K562 (cell line): ENCODE results near the gene SMG5. TPM values are rescaled to one million over a fixed set of nuclear protein-coding genes. Genes with fewer than 3 reads are reported as not detected.

ENCODE experiments used
- ATAC-seq: fragments of 200-7000 bp; cut with Tn5 transposase; 3 replicates; pipeline ENCODE4 v1.9.1; 2020; ENCODE audit warnings: moderate library complexity
- BruUV-seq: library from RNA; stranded (reverse); fragments of 400-500 nt; replicated peaks from 2 replicates; lab custom pipeline; 2021; lab: Mats Ljungman, UMichigan
- CTCF ChIA-PET: fragments of 300-600 bp; formaldehyde crosslinking; extraction: SDS; loops from one replicate; lab custom pipeline; 2021; ENCODE audit warnings: low intra/inter-chr PET ratio; lab: Yijun Ruan, JAX
- POLR2A ChIA-PET: fragments of 300-600, 350-650 bp; sonication (Branson Sonifier 250); formaldehyde crosslinking; extraction: SDS; loops from one replicate; lab custom pipeline; 2021; ENCODE audit warnings: antibody characterized with exemption, inconsistent platforms; lab: Yijun Ruan, JAX
- DNase-seq, 4 experiments: peaks; one replicate each; pipeline versions ENCODE4 v3.0.0 to v3.0.0-alpha.2; 2011 to 2018; ENCODE audit warnings: low spot score in 3 of 4, mixed read lengths in 3 of 4; ENCODE audit errors: extremely low read depth in 1 of 4
- FAIRE-seq: peaks from 2 replicates; lab custom pipeline; 2011; peaks lifted over from hg19 to GRCh38; lab: Jason Lieb, UNC
- H2AFZ ChIP-seq: 2 replicates; pipeline ENCODE4 v1.6.0; 2011; ENCODE audit warnings: low read depth, low read length, control low read depth, inconsistent platforms
- H3K27ac ChIP-seq: fragments of 200-600 bp; 3 replicates; pipeline ENCODE4 v1.8.0; 2011; ENCODE audit warnings: low read depth, mild to moderate bottlenecking, control low read depth, inconsistent platforms, low read length, moderate library complexity, mixed read lengths; ENCODE audit errors: extremely low read depth
- H3K27me3 ChIP-seq, 2 experiments: fragments of 300-600 bp in 1 of 2; 2 replicates in 1 of 2; 3 replicates in 1 of 2; pipeline versions ENCODE4 v1.6.0 to v1.8.0; 2011; ENCODE audit warnings: inconsistent platforms in 2 of 2, low read length in 2 of 2, mild to moderate bottlenecking in 1 of 2, mixed read lengths in 1 of 2, moderate library complexity in 1 of 2; ENCODE audit not compliant: control insufficient read depth in 2 of 2, insufficient read depth in 2 of 2
- H3K36me3 ChIP-seq: fragments of 300-600 bp; 3 replicates; pipeline ENCODE4 v1.8.0; 2011; ENCODE audit warnings: mild to moderate bottlenecking, low read length, inconsistent platforms; ENCODE audit not compliant: control insufficient read depth, insufficient read depth
- H3K4me1 ChIP-seq, 2 experiments: fragments of 200-600 bp in 1 of 2; replicated peaks in 1 of 2; 2 replicates in 1 of 2; 3 replicates in 1 of 2; pipeline versions ENCODE4 v1.5.1 to v1.8.0; 2011; ENCODE audit warnings: inconsistent platforms in 2 of 2, low read length in 2 of 2, mild to moderate bottlenecking in 1 of 2, mixed read lengths in 1 of 2, moderate library complexity in 1 of 2; ENCODE audit not compliant: control insufficient read depth in 2 of 2, insufficient read depth in 2 of 2
- H3K4me2 ChIP-seq: 2 replicates; pipeline ENCODE4 v1.6.1; 2011; ENCODE audit warnings: low read length, control low read depth, inconsistent platforms, mixed read lengths; ENCODE audit not compliant: insufficient read depth
- H3K4me3 ChIP-seq: fragments of 200-600 bp; sonication (generic), shearing (Covaris generic); 2 replicates; pipeline ENCODE4 v1.5.1; 2016; ENCODE audit warnings: control low read depth, inconsistent platforms
- H3K79me2 ChIP-seq: fragments of 200-600 bp; 3 replicates; pipeline ENCODE4 v1.8.0; 2011; ENCODE audit warnings: low read length, inconsistent platforms; ENCODE audit not compliant: control insufficient read depth, insufficient read depth
- H3K9ac ChIP-seq, 2 experiments: 2 replicates each; pipeline versions ENCODE4 v1.6.0 to v1.6.1; 2011; ENCODE audit warnings: low read depth in 2 of 2, low read length in 2 of 2, control low read depth in 1 of 2, inconsistent platforms in 1 of 2, mild to moderate bottlenecking in 1 of 2, mixed read lengths in 1 of 2; ENCODE audit not compliant: insufficient read depth in 1 of 2
- H3K9me1 ChIP-seq: one replicate; pipeline ENCODE4 v1.6.0; 2011; ENCODE audit warnings: inconsistent platforms, mild to moderate bottlenecking, low read length, moderate library complexity; ENCODE audit not compliant: control insufficient read depth, insufficient read depth
- H3K9me3 ChIP-seq: replicated peaks from 2 replicates; pipeline ENCODE4 v1.5.1; 2011; ENCODE audit warnings: low read depth, low read length, inconsistent platforms; ENCODE audit not compliant: control insufficient read depth, insufficient read depth
- H4K20me1 ChIP-seq: replicated peaks from 2 replicates; pipeline ENCODE4 v1.6.1; 2011; ENCODE audit warnings: low read length, inconsistent platforms, mixed read lengths; ENCODE audit not compliant: control insufficient read depth, insufficient read depth
- CC2D1A ChIP-seq: fragments of 450-650 bp; IDR thresholded peaks from 2 replicates; pipeline ENCODE4 v1.6.1; 2017; ENCODE audit warnings: mild to moderate bottlenecking
- CCNT2 ChIP-seq: IDR thresholded peaks from 2 replicates; pipeline ENCODE4 v1.6.1; 2011; ENCODE audit warnings: borderline replicate concordance, low read depth, mild to moderate bottlenecking, moderate library complexity, mixed read lengths, low read length; ENCODE audit not compliant: insufficient read length; ENCODE audit errors: extremely low read depth
- CXXC5 ChIP-seq: fragments of 250-450 bp; sonication (Bioruptor Pico); IDR thresholded peaks from 2 replicates; pipeline ENCODE4 v1.8.0; 2022; ENCODE audit warnings: inconsistent platforms, mild to moderate bottlenecking, moderate library complexity
- DACH1 ChIP-seq: fragments of 450-650 bp; IDR thresholded peaks from 2 replicates; pipeline ENCODE4 v1.6.1; 2018; ENCODE audit not compliant: partially characterized antibody
- HES1 ChIP-seq: fragments of 450-650 bp; IDR thresholded peaks from 2 replicates; pipeline ENCODE4 v1.6.1; 2016; ENCODE audit warnings: low read depth, mild to moderate bottlenecking, moderate library complexity
- RAD21 ChIP-seq, 2 experiments: fragments of 250-450 bp in 1 of 2; fragments of 450-650 bp in 1 of 2; sonication (Bioruptor Pico) in 1 of 2; formaldehyde crosslinking in 1 of 2; IDR thresholded peaks in 1 of 2; conservative IDR thresholded peaks in 1 of 2; 2 replicates each; pipeline versions ENCODE4 v1.4.0 to v1.8.0; 2020 to 2022; ENCODE audit warnings: mild to moderate bottlenecking in 2 of 2, moderate library complexity in 1 of 2
- SREBF1 ChIP-seq: fragments of 150-350 bp; IDR thresholded peaks from 2 replicates; pipeline ENCODE4 v1.6.1; 2014; ENCODE audit warnings: antibody characterized with exemption, low read depth, low read length, borderline replicate concordance
- YY1 ChIP-seq, 3 experiments: IDR thresholded peaks; 2 replicates each; pipeline ENCODE4 v1.6.1; 2011; ENCODE audit warnings: low read length in 2 of 3, mild to moderate bottlenecking in 2 of 3, moderate library complexity in 2 of 3, borderline replicate concordance in 1 of 3, control low read depth in 1 of 3, low read depth in 1 of 3; ENCODE audit not compliant: insufficient read depth in 3 of 3, insufficient replicate concordance in 2 of 3, control insufficient read depth in 1 of 3, insufficient read length in 1 of 3; ENCODE audit errors: extremely low read depth in 1 of 3
- ZHX1 ChIP-seq: fragments of 150-350 bp; conservative IDR thresholded peaks from 2 replicates; pipeline ENCODE4 v1.6.1; 2014; ENCODE audit warnings: low read length
- ZNF384 ChIP-seq: IDR thresholded peaks from 2 replicates; pipeline ENCODE4 v1.6.1; 2012; ENCODE audit warnings: low read depth, low read length, improper control_type of control experiment
- ZNF431 ChIP-seq: sonication (generic); formaldehyde crosslinking; IDR thresholded peaks from 2 replicates; pipeline ENCODE4 v1.8.0; 2022; ENCODE audit warnings: mild to moderate bottlenecking, missing genetic modification reagents
- ZNF764 ChIP-seq: fragments of 250-450 bp; sonication (Bioruptor Pico); IDR thresholded peaks from 2 replicates; pipeline ENCODE4 v1.4.0; 2020; ENCODE audit warnings: low read depth, mild to moderate bottlenecking, moderate library complexity
- whole genome bisulfite sequencing: fragments of 100-300 bp; shearing (Covaris generic); methylation state at CpG from one replicate; pipeline ENCODE4 v1.1.6; 2016; ENCODE audit warnings: low coverage, mixed read lengths; ENCODE audit not compliant: insufficient coverage; ENCODE audit errors: missing lambda C conversion rate; 5-methylcytosine and 5-hydroxymethylcytosine counted together
- in situ Hi-C: fragments of 300-500 bp; cut with MboI; formaldehyde crosslinking; loops from 4 replicates; pipeline ENCODE4 v1.15.0; 2018; ENCODE audit warnings: inconsistent platforms, mixed read lengths
- intact Hi-C: fragments of 100-400 bp; cut with micrococcal nuclease; formaldehyde crosslinking; loops from 2 replicates; pipeline ENCODE4 v1.14.2; 2022
- polyA plus RNA-seq, 8 experiments: library from polyadenylated mRNA; depleted of rRNA in 4 of 8; stranded (reverse) in 5 of 8; unstranded in 3 of 8; fragments of >200 nt; fragmentation: Nextera tagmentation in 2 of 8; fragmentation: Illumina TruSeq in 1 of 8; extraction: Ambion mirVana in 2 of 8; extraction: Trizol in 1 of 8; gene quantifications; 2 replicates each; pipeline versions ENCODE4 v1.2.1 to v1.2.3, GENCODE V29; 2011 to 2014; ENCODE audit warnings: inconsistent platforms in 1 of 8, missing spikeins in 1 of 8
- total RNA-seq, 7 experiments: library from RNA; depleted of rRNA in 6 of 7; stranded (reverse); fragments of >200 nt in 6 of 7; fragmentation: Illumina TruSeq in 2 of 7; extraction: Trizol in 2 of 7; gene quantifications; 2 replicates each; pipeline versions ENCODE4 v1.2.1 to v1.2.3, GENCODE V29; 2011 to 2021; ENCODE audit warnings: low replicate concordance in 1 of 7

Gene SMG5
- total and polyA plus RNA-seq, 9 of the 15 experiments (the other 6 are each of a cell fraction or from before 2014, with no cell fraction given): 1.4 to 85.9 (median 53.0) TPM

GRCh38 chr1:156319664-156320063, 37.0 kb upstream of the SMG5 start:
- Histone ChIP-seq H3K79me2 (no peaks in the 10 kb centered on the region; the same call in 2 of the 3 replicates), H3K9me3 (no peaks in the 10 kb centered on the region), H3K4me2 (no peak overlapping the region), H3K4me3 (no peak overlapping the region), H3K27me3 (no peaks in the 10 kb centered on the region), H3K4me1 (no peaks in the 10 kb centered on the region), H3K9me1 (no peaks in the 10 kb centered on the region), H3K36me3 (peaks cover 91% of the 10 kb centered on the region), H4K20me1 (no peaks in the 10 kb centered on the region), H3K9ac (no peak overlapping the region), H2AFZ (no peak overlapping the region), H3K27ac (no peak overlapping the region)
- ChIA-PET POLR2A (interaction anchor here (0.6 to 1.4 kb wide), 6 partner anchors 12 to 190 kb away, joined by 3 to 4 read pairs (median 3); partner anchors contain the start of gene PMF1), CTCF (interaction anchor here (0.6 to 1.8 kb wide), 5 partner anchors 18 to 229 kb away, joined by 5 to 8 read pairs (median 6); no protein-coding TSS in a partner anchor)
- BruUV-seq: no TSS peak
- WGBS: 85% methylated on average over 1 of the region's 1 CpG
- intact Hi-C loops (no loop called here), in situ Hi-C loops (no loop called here)
- no peak for FAIRE-seq
- DNase-seq: no peak
- ATAC-seq: no peak
- TF ChIP-seq CC2D1A (no peak), ZNF431 (CRISPR knock-in tag) (no peak), CCNT2 (no peak), HES1 (no peak), YY1 (IDR thresholded peaks at IDR 0.05; ENCODE audit: borderline replicate concordance in 1 of 3, control insufficient read depth in 1 of 3, extremely low read depth in 1 of 3, insufficient read depth in 3 of 3, insufficient read length in 1 of 3, insufficient replicate concordance in 2 of 3, low read depth in 1 of 3, low read length in 2 of 3) (no peak), ZHX1 (no peak), RAD21 (CRISPR knock-in tag; conservative IDR thresholded peaks at IDR 0.05 in 1 of 2, IDR thresholded peaks at IDR 0.05 in 1 of 2) (peak; percentile 30 to 45; a peak in 3 of 4 replicates), SREBF1 (no peak), DACH1 (no peak), CXXC5 (no peak), ZNF384 (no peak), ZNF764 (no peak)
